Keratinocyte (primary cell): ENCODE results near the gene LSM3. TPM values are rescaled to one million over a fixed set of nuclear protein-coding genes. Genes with fewer than 3 reads are reported as not detected.

Experiments used
- DNase-seq: peaks from one replicate; pipeline ENCODE4 v3.0.0-alpha.2; 2011; ENCODE audit warnings: low read depth, missing footprints, low spot score
- FAIRE-seq: peaks from 2 replicates; lab custom pipeline; 2011; peaks lifted over from hg19 to GRCh38; lab: Jason Lieb, UNC
- H2AFZ ChIP-seq: 2 replicates; pipeline ENCODE4 v1.6.0; 2012; ENCODE audit warnings: low read length, control low read depth, inconsistent platforms; ENCODE audit not compliant: control insufficient read depth
- H3K27ac ChIP-seq: 2 replicates; pipeline ENCODE4 v1.5.1; 2011; ENCODE audit warnings: low read length; ENCODE audit not compliant: control insufficient read depth, insufficient read depth
- H3K27me3 ChIP-seq: 3 replicates; pipeline ENCODE4 v1.6.0; 2011; ENCODE audit warnings: low read length; ENCODE audit not compliant: control insufficient read depth, insufficient read depth; ENCODE audit errors: extremely low read depth
- H3K36me3 ChIP-seq, 2 experiments: 2 replicates in 1 of 2; 3 replicates in 1 of 2; pipeline ENCODE4 v1.5.1; 2011; ENCODE audit warnings: low read length in 2 of 2, mild to moderate bottlenecking in 1 of 2; ENCODE audit not compliant: control insufficient read depth in 2 of 2, insufficient read depth in 2 of 2; ENCODE audit errors: extremely low read depth in 1 of 2
- H3K4me1 ChIP-seq: 3 replicates; pipeline ENCODE4 v1.5.1; 2011; ENCODE audit warnings: low read length; ENCODE audit not compliant: control insufficient read depth, insufficient read depth; ENCODE audit errors: extremely low read depth
- H3K4me2 ChIP-seq: 3 replicates; pipeline ENCODE4 v1.6.0; 2011; ENCODE audit warnings: low read depth, low read length; ENCODE audit not compliant: control insufficient read depth, insufficient read depth; ENCODE audit errors: extremely low read depth
- H3K4me3 ChIP-seq, 3 experiments: fragments of 200-600 bp in 1 of 3; sonication (generic) in 1 of 3; 2 replicates in 2 of 3; 3 replicates in 1 of 3; pipeline ENCODE4 v1.5.1; 2011 to 2016; ENCODE audit warnings: low read length in 3 of 3, mild to moderate bottlenecking in 3 of 3, control low read depth in 2 of 3, inconsistent platforms in 1 of 3, low read depth in 1 of 3, mixed read lengths in 1 of 3, mixed run types in 1 of 3, moderate library complexity in 1 of 3; ENCODE audit not compliant: control insufficient read depth in 2 of 3, insufficient read depth in 2 of 3; ENCODE audit errors: extremely low read depth in 1 of 3
- H3K79me2 ChIP-seq: 2 replicates; pipeline ENCODE4 v1.6.0; 2012; ENCODE audit warnings: low read length; ENCODE audit not compliant: control insufficient read depth, insufficient read depth
- H3K9ac ChIP-seq: 3 replicates; pipeline ENCODE4 v1.6.0; 2011; ENCODE audit warnings: low read length; ENCODE audit not compliant: control insufficient read depth, insufficient read depth; ENCODE audit errors: extremely low read depth
- H3K9me1 ChIP-seq: 3 replicates; pipeline ENCODE4 v1.6.0; 2011; ENCODE audit warnings: low read length; ENCODE audit not compliant: control insufficient read depth, insufficient read depth; ENCODE audit errors: extremely low read depth
- H3K9me3 ChIP-seq: 2 replicates; pipeline ENCODE4 v1.5.1; 2012; ENCODE audit warnings: low read depth, low read length; ENCODE audit not compliant: control insufficient read depth
- H4K20me1 ChIP-seq: 3 replicates; pipeline ENCODE4 v1.6.0; 2011; ENCODE audit warnings: low read length; ENCODE audit not compliant: control insufficient read depth, insufficient read depth; ENCODE audit errors: extremely low read depth
- EZH2 ChIP-seq: IDR thresholded peaks from one replicate; pipeline ENCODE4 v1.6.1; 2012; ENCODE audit warnings: inconsistent platforms, mild to moderate bottlenecking, low read length, moderate library complexity
- dilution Hi-C: fragments of 300-500 bp; cut with MboI; formaldehyde crosslinking; loops from one replicate; pipeline ENCODE4 v1.7.0; 2020; ENCODE audit warnings: low sequenced_read_pairs; ENCODE audit not compliant: extremely low pct_ligation_motif_present
- polyA plus RNA-seq, 5 experiments: library from polyadenylated mRNA; depleted of rRNA in 3 of 5; stranded (reverse) in 3 of 5; stranded (forward) in 1 of 5; unstranded in 1 of 5; fragments of >200 nt; gene quantifications; 1 replicate in 1 of 5; 2 replicates in 3 of 5; 3 replicates in 1 of 5; pipeline versions ENCODE4 v1.2.1 to v1.2.3, GENCODE V29; 2011 to 2012; ENCODE audit warnings: missing spikeins in 2 of 5, low read depth in 1 of 5, low replicate concordance in 1 of 5
- TF ChIP-seq, protein P1 (sequence below), 3 experiments: IDR thresholded peaks in 1 of 3; conservative IDR thresholded peaks in 1 of 3; optimal IDR thresholded peaks in 1 of 3; 2 replicates in 2 of 3; 3 replicates in 1 of 3; pipeline versions ENCODE3 to v1.5.1; 2011; ENCODE audit warnings: low read length in 3 of 3, mild to moderate bottlenecking in 3 of 3, moderate library complexity in 2 of 3, control low read depth in 1 of 3, inconsistent platforms in 1 of 3; ENCODE audit not compliant: insufficient read depth in 2 of 3; ENCODE audit errors: extremely low read depth in 1 of 3

Gene LSM3
- polyA plus RNA-seq, 1 donor (not counting 4 experiments of a cell fraction or from before 2014, with no cell fraction given), result 26.1 TPM

DNA sequence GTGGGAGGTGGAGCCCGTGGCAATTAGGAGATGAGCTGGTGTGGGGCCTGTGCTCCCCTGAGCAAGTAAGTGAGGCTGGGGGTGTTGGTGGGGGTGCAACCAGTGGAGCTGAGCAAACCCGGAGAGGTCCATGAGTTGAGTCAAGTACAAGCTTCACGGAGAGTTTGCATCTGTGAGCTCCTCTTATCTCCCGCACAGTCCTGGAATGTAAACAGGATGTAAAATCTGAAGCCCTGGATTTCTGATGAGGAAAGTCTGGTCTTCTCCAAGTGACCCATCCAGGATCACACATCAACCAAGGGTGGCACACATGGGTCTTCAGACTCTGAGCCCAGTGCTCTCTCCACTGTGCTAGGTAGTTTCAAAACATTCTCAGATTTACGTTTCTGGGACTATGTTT, 67.8 kb downstream of the LSM3 start:
- no peak overlapping the region for H3K27ac ChIP-seq
- H4K20me1 ChIP-seq, result no peaks in the 10 kb centered on the region
- no peak overlapping the region for H3K4me3 ChIP-seq
- H3K4me2 ChIP-seq, result no peak overlapping the region
- H3K9me1 ChIP-seq, result no peaks in the 10 kb centered on the region
- no peak overlapping the region for H3K9ac ChIP-seq
- FAIRE-seq (no peak), DNase-seq (no peak)
- H2AFZ ChIP-seq, result no peak overlapping the region
- peaks cover 7% of the 10 kb centered on the region for H3K4me1 ChIP-seq
- no peaks in the 10 kb centered on the region for H3K9me3 ChIP-seq
- H3K79me2 ChIP-seq, result no peaks in the 10 kb centered on the region
- H3K36me3 ChIP-seq, result no peaks in the 10 kb centered on the region
- TF ChIP-seq, protein P1, sequence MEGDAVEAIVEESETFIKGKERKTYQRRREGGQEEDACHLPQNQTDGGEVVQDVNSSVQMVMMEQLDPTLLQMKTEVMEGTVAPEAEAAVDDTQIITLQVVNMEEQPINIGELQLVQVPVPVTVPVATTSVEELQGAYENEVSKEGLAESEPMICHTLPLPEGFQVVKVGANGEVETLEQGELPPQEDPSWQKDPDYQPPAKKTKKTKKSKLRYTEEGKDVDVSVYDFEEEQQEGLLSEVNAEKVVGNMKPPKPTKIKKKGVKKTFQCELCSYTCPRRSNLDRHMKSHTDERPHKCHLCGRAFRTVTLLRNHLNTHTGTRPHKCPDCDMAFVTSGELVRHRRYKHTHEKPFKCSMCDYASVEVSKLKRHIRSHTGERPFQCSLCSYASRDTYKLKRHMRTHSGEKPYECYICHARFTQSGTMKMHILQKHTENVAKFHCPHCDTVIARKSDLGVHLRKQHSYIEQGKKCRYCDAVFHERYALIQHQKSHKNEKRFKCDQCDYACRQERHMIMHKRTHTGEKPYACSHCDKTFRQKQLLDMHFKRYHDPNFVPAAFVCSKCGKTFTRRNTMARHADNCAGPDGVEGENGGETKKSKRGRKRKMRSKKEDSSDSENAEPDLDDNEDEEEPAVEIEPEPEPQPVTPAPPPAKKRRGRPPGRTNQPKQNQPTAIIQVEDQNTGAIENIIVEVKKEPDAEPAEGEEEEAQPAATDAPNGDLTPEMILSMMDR (optimal IDR thresholded peaks at IDR 0.05 in 1 of 3, IDR thresholded peaks at IDR 0.05 in 1 of 3, conservative IDR thresholded peaks at IDR 0.05 in 1 of 3; ENCODE audit: extremely low read depth in 1 of 3, insufficient read depth in 2 of 3, low read length in 3 of 3), result no peak
- no peak for TF ChIP-seq EZH2
- peaks cover 4% of the 10 kb centered on the region for H3K27me3 ChIP-seq
- dilution Hi-C loops, result no loop called here

DNA sequence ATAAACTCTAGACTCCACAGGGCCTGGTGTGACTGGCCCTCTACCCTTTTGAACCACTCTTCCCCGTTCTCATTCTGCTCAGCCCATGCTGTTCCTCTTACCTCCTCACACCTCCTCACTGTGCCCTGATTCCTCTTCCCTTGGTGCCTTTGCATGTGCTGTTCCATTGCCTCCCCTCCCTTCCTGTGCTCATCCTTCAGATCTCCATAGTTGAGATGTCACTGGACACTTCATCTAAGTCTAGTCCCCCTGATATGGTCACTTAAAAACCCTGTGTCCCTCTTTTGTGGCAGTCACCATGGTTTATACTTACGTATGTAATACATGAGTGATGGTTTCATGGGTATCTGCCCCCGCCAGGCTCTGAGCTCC, 69.8 kb downstream of the LSM3 start:
- no peak for FAIRE-seq
- TF ChIP-seq, protein P1 (optimal IDR thresholded peaks at IDR 0.05 in 1 of 3, IDR thresholded peaks at IDR 0.05 in 1 of 3, conservative IDR thresholded peaks at IDR 0.05 in 1 of 3; ENCODE audit: extremely low read depth in 1 of 3, insufficient read depth in 2 of 3, low read length in 3 of 3), result no peak
- TF ChIP-seq EZH2, result no peak
- dilution Hi-C loops, result no loop called here

More for the DNA sequence above, 69.8 kb downstream of the LSM3 start:
- no peaks in the 10 kb centered on the region for H3K9me3 ChIP-seq
- no peaks in the 10 kb centered on the region for H3K79me2 ChIP-seq
- peaks cover 4% of the 10 kb centered on the region for H3K27me3 ChIP-seq
- DNase-seq, result no peak
- no peak overlapping the region for H3K27ac ChIP-seq
- H3K36me3 ChIP-seq, result no peaks in the 10 kb centered on the region
- H3K4me3 ChIP-seq, result no peak overlapping the region
- no peaks in the 10 kb centered on the region for H3K9me1 ChIP-seq
- H3K9ac ChIP-seq, result no peak overlapping the region
- H3K4me1 ChIP-seq, result peaks cover 7% of the 10 kb centered on the region
- H2AFZ ChIP-seq, result no peak overlapping the region
- H4K20me1 ChIP-seq, result no peaks in the 10 kb centered on the region
- no peak overlapping the region for H3K4me2 ChIP-seq
